Right ventricle myocardium inferior (tissue), 1 donor: ENCODE data around the gene TNNI2. TPM values are rescaled to one million over a fixed set of nuclear protein-coding genes. Genes with fewer than 3 reads are reported as not detected.

Experiments used
- ATAC-seq: fragments of 200-7000 bp; cut with Tn5 transposase; one replicate; pipeline ENCODE4 v1.9.1; 2020; ENCODE audit warnings: mild to moderate bottlenecking, moderate library complexity
- DNase-seq: peaks from one replicate; pipeline ENCODE4 v3.0.0; 2021; ENCODE audit errors: missing footprints
- intact Hi-C: fragments of 100-400 bp; cut with DNase I; formaldehyde crosslinking; loops from one replicate; pipeline ENCODE4 v1.11.0; 2022
- total RNA-seq: library from RNA; stranded (reverse); fragmentation: NEBNext Ultra II Directional; extraction: Animal tissue kit (Norgen Biotek cat#: 25700); gene quantifications from one replicate; pipeline ENCODE4 v1.2.1, GENCODE V29; 2021
- donor health status: DM: no; HTN: yes; CAD: no; lungs with severe emphysema.

The TNNI2 gene
- total RNA-seq, 1 donor from 2014 or later, result 0.35 TPM

DNA sequence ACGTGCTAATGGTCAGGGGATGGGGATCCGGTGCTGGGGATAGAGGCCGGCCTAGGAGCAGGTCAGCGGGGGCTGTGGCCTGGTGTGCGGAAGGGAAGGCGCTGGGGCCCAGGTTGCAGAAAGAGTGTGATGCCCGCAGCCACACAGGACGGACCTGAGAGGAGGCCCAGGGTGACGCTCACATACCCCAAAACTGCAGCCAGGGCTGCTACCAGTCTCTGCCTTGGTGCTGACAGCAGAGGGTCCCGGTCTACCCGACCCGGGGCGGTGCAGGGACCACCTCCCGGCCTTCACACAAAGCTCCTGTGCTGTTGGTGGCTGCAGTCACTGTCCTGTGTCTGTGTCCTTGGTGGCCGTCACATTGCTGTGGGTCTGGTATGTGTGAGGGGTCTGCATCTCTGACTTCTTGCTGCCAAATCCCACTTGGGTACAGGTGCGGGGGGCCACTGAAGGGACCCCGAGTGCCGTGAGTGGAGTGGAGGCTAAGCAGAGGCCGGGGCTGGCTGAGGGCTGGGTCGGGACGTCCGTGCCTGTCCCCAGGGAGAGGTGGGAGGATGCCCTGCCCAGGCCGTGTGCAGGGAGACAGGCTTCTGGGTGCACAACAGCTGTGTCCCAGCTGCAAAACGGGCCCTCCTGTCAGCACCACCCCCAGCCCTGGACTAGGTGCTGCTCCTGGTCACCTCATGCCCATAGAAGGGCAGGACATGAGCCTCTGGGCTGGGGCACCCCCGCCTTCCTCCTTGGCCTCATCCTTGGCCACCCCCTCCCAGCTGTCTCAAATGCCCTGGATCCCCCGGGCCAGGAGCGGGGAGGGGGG lies 15.6 kb downstream of the TNNI2 start:
- DNase-seq (peak; percentile 55), ATAC-seq (no peak)
- intact Hi-C loops, result no loop called here

DNA sequence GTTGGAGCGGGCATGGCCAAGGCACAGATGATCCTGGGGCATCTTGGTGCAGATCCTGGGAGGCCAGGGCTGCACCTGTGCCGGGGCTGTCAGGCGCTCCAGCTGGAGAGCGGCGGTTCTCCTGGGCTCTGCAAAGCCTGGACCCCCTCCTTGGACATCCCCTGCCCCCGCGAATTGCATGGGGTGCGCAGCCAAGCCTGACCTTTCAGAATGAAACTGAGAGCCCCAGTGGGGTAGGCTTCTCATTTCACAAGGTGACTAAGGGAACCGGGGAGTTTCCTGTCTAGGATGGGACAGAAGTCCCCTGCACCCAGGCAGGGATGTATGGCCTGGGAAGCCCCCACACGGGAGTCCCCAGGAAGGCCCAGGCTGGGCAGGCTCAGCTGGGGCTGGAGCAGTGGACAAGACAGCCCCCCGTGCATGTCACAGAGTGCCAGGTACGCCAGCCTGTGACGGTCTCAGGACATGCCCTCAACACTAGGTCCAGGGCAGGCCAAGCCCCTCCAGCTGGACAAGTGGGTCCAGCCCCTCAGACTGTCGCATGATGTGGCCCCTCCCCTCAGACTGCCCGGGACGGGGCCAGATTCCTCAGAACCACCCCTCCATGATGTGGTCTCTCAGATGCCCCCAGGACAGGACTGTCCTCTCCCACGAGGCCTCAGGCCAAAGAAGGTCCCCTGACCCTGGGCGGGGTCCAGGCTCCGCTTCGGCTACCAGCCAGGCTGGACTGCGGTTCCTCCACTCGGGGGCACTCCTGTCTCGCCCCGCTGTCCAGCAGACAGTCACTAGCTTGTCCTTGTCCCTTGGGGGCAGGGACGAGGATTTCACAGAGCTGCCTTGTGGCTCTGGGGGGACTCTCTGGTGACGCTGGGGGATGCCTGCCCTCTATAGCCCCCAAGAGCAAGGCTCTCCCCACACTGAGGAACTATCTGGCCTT lies 16.4 kb downstream of the TNNI2 start:
- peak; percentile 61 for DNase-seq
- ATAC-seq, result no peak
- intact Hi-C loops, result no loop called here

DNA sequence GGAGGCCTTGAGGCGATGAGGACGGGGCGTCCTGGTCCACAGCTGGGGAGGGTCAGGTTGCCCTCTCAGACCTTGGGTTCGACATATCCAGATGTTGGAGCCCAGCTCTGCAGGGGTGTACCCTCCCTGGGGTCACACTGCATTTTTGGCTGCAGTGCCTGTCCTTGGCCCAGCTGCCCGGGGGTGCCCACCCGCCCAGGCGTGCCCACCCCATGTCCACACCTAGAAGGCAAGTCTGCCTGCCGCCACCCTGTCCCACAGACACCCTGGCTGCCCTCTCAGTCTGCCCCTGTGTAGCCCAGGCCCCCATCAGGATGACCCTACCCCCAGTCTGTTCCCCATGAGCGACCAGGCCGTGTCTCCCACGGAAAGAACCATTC lies 17.1 kb downstream of the TNNI2 start:
- DNase-seq, result peak; percentile 26
- no peak for ATAC-seq
- intact Hi-C loops, result no loop called here

DNA sequence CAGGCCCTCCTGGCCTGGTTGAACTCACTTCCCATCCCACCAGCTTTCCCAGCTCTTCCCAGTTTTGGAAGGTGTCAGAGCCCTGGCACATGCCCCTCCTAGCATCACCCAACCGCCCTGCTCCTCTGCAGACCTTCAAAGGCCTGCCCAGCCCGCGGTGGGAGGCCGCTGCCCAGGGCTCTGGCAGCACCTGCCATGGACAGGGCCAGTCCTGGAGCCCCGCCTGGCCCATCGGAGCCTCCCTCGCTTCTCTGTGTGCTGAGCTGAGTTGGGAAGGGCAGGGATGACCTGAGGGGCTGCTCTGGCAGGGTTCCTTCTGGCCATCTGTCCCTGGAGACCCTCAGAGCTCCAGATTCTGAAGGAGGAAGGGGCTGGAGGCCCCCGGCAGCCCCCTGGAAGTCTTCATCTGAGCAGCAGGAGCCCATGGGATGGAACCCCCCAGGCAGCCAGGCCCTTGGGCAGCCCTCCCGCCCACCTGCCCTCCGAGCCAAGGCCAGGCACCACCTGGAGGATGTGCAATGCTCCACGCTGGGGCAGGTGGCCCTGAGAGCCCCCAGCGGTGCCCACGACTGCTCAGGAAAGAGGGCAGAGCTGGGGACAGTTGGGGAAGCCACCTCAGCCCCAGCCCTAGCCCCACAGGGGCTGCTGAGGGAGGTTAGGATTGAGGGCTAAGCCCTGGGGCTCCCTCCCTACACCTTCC lies 17.7 kb downstream of the TNNI2 start:
- ATAC-seq, result no peak
- peak; percentile 31 for DNase-seq
- intact Hi-C loops, result no loop called here

DNA sequence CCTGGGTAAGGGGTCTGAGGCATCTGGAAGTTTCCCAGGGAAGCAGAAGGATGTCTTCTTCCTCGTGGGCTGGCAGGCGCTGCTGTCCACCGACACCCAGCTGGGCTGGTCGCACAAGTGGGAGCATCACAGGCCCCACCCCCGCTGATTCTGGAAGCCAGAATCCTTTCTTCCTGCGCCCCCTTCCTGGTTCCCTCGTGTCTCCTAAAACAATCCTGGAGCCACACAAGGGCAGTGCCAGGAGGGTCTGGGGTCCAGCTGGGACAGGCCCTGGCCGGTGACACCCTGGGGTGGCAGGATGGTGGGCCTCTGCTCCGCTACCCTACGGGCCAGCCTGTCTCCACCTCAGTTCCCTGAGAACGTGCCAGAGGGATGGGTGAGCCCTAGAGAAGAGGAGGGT lies 18.3 kb downstream of the TNNI2 start:
- intact Hi-C loops, result no loop called here
- ATAC-seq (no peak), DNase-seq (peak; percentile 46)

DNA sequence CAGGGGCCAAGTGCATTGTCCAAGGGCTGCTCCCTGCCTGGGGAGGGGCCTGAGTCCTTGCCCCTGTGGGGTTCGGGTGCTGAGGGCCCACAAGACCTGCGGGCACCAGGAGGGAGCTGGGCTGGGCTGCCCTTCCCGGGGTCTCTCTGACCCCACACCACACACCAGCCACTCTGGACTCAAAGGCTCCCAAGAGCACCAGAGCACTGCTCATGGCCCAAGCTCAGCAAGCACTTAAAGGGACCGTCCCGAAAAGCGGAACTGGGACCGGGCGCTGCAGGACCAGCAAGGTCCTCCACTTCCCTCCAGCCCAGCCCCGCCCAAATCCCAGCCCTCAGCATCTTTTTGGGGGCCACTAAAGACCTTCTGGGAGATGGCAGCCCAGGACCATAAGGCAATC lies 19.4 kb downstream of the TNNI2 start:
- ATAC-seq (no peak), DNase-seq (peak; percentile 76)
- intact Hi-C loops, result no loop called here

DNA sequence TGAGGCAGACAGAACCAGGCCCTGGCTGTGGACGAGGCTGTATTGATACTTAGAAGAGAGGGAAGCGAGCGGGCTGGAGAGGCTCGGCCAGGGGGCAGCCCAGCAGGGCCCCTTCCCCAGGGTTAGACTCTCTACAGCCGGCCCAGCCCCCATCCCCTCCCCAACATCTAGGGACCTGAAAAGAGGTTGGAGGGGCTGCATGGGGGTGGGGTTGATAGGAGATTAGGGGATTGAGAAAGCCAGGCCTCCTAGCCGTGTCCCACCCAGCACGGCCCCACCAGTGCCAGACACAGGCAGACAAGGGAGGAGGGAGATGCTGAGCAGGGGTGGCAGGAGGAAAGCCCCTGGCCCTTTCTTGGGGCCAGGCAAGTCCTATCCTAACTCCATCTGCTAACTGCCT lies 19.8 kb downstream of the TNNI2 start:
- DNase-seq (no peak), ATAC-seq (no peak)
- intact Hi-C loops, result no loop called here

DNA sequence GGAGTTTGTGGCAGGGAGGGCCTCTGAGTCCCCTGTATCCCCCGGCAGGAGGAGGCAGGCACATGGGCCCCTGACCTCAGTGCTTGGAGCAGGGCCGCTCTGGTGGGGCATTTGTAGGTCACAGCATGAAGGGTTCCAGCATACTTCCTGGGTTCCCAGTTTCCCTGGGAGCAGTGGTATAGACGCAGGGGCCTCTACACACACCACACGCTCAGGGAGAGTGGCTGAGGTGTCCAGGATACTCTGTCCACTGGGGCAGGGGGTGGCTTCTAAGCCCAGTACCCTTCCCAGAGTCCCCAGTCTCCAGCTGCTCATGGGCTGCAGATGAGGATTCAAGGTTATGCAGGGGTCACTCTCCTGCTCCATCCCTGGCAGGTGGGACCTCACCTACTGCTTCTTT lies 20.2 kb downstream of the TNNI2 start:
- ATAC-seq, result no peak
- DNase-seq, result peak; percentile 23
- intact Hi-C loops, result no loop called here

DNA sequence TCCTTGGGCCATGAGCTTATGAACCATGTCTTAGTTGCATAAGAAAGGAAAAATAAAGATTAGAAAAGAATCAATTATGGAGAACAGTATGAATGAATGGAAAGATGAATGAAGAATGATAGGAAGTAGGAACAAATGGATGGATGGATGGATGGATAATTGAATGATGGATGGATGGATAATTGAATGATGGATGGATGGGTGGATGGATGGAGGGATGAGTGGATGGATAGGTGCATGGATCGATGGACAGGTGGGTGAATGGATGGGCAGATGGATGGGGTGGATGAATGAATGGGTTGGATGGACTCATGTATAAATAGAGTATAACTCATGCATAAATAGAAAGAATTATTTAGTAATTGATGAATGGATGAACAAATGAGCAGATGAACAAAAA lies 21.3 kb downstream of the TNNI2 start:
- ATAC-seq (no peak), DNase-seq (no peak)
- intact Hi-C loops, result no loop called here

DNA sequence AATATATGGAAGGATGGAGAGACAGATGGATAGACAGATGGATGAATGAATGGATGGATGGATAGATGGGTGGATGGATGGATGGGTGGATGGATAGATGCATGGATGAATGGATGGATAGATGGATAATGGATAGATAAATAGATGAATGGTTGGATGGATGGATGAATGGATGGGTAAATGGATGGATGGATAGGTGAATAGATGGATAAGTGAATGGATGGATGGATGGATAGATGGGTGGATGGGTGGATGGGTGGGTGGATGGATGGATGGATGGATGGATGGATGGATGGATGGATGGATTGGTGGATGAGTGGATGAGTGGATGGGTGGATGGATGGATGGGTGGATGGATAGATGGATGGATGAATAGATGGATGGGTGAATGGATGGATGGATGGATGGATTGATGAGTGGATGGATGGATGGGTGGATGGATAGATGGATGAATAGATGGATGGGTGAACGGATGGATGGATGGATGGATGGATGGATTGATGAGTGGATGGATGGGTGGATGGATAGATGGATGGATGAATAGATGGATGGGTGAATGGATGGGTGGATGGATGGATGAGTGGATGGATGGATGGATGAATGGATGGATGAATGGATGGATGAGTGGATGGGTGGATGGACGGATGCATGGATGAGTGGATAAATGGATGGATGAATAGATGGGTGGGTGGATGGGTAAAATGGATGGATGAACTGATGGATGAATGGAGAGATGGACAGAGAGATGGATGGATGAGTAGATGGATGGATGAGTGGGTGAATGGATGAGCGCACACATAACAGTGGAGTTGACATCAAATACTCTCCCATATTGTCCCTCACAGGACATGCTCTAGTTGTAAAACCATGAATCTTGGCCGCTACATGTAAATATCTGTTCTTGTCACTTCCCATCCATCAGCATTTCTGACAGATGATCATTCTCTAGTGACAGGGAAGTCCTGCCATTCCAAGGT lies 22.9 kb downstream of the TNNI2 start:
- ATAC-seq (no peak), DNase-seq (no peak)
- intact Hi-C loops, result no loop called here

DNA sequence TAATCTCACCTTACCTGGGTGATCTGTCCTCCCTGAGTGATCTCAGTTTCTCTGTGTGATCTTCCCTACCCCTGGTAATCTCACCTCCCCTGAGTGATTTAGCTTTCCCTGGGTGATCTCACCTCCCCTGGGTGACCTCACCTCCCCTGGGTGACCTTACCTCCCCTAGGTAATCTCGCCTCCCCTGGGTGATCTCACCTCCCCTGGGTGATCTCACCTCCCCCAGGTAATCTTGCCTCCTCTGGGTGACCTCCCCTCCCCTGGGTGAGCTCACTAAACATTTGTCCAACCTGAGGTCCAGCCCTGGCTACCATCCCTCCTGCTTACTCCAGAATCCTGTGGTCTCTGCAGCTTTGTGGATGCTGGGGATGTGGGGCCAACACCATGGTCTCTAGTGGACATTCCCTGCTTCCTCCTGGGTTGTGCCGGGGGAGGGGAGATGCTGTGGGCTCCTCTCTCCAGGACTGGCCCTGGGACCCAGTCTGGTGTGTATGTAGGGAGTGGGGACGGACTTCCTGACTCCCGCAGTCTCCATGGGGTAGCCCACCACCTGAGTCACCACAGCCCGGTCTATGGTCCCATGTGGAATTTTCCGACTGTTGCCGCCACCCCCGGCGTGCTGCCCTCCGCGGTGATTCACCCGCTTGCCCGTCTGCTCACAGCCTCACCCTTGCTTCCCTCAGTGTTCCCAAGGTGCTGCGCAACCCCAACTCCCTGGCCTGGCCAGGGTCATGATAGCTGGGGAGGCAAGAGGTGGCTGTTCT lies 24.0 kb downstream of the TNNI2 start:
- DNase-seq, result no peak
- ATAC-seq, result no peak
- intact Hi-C loops, result no loop called here

DNA sequence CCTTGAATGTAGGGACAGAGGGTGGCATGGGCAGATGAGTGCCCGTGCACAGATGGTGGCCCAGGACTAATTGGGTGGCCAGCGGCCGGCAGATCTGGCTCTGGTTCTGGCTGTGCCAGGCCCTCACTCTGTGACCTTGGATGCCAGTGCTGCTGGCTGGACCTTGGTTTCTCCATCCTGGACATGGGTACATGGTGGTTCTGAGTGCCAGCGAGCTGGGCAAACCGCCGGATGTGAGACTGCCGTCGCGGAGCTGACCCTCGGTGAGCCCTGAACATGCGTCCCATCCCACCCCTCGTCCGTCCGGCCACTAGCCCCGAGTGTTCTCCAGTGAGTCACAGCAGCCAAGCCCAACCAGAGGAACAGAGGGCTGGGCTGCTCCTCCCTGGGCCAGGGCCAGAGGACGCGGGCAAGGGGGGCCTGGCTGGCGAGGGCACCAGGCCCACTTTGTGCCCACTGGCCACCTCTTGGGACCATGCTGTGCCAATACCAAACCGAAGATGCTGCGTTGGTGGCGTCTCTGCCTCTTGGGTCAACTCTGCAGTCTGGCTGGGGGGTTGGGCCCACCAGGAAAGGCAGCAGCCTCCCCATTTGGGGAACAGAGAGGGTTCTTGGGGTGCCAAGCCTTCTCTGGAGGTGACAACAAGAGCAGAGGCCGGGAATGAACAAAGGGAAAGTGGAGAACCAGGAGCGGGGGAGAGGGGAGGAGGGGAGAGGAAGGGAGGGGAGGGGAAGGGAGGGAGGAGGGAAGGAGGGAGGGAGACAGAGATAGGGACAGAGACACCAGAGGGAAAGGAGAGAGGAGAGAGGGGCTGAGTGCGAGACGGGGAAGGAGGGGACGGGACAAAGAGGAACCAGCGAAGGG lies 24.8 kb downstream of the TNNI2 start:
- peak; percentile 26 for ATAC-seq
- intact Hi-C loops, result no loop called here
- DNase-seq, result peak; percentile 91

DNA sequence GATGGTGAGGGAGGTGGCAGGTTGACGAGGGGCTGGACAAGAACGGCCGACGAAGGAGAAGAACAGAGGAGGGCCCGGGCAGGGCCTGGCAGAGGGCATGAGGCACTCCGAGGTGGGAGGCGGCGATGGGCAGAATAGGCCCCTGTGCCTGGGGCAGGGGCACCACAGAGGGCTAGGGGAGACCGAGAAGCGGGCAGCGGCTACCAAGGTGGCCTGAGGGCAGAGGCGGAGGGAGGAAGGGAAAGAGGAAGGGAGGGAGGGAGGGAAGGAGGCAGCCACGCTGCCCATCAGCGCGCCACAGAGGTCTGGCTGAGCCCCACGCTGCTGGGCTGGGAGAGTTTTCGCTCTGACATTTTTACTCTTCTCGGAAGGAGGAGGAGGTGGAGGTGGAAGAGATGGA lies 25.4 kb downstream of the TNNI2 start:
- ATAC-seq (peak; percentile 5), DNase-seq (peak; percentile 68)
- intact Hi-C loops, result no loop called here

DNA sequence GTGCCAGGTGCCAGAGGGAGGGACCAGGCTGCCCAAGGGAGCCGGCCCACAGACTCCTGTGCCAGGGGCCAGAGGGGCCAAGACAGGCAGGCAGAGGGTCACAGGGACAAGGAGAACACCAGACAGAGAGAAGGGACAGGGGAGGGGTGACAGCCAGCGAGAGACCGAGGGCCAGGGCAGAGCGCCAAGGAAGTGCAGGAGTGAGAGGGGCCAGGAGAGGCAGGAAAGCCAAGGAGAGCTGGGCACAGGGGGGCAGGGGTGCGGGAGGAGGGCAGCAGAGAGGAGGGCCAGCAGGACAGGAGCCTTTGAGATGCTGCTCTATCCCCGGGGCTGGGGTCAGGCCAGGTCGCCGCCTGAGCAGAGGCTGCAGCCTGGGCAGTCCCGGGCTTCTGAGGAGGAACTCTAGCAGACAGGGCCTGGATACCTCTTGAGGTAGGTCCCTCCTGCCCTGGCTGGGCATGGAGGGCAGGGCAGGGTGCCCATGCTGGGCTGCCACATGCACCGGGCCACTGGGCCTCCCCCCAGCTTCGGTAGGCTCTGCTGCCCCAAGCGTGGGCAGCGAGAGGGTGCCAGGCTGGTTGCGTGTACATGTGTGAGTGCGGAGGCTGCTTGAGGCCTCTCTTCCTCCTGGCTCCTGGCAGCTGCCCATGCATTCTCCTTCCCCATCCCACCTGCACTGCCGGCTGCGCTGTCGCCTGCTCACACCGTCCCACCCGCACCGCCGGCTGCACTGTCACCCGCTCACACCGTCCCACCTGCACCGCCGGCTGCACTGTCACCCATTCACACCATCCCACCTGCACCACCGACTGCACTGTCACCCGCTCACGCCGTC lies 26.3 kb downstream of the TNNI2 start:
- intact Hi-C loops, result no loop called here
- DNase-seq, result peak; percentile 71
- no peak for ATAC-seq

DNA sequence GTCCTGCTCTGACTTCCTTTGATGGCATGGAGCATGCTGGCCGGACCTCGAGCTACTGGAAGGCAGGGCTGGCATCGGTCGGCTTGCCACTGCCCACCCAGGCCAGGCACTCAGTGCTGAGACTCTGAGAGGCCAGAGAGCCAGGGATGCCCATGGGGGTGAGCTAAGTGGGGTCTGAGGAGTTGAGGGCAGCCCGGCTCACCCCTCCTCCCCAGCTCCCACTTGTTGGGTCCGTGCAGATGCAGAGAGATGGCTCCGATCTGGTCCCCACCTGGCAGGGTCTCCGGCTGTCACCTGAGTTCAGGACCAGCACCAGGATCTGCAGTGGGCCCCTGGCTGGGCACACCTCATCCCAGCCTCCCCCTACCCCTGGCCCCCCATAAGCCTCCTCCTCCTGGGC lies 27.4 kb downstream of the TNNI2 start:
- intact Hi-C loops, result no loop called here
- ATAC-seq (no peak), DNase-seq (peak; percentile 66)

DNA sequence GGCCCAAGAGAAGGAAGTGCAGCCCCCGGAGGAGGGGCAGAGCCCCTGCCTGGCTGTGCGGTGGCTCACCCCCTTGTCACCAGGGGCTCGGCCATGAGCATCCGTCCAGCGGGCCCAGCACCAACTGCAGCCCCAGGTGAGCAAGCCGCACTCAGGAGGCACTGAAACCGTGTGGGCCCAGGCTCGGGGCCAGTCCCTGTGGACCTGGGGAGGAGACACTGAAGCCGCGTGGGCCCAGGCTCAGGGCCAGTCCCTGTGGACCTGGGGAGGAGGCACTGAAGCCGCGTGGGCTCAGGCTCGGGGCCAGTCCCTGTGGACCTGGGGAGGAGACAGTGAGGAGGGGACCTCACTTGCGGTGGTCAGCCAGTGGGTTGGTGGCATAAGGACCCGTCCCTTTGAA lies 28.0 kb downstream of the TNNI2 start:
- DNase-seq (peak; percentile 32), ATAC-seq (no peak)
- intact Hi-C loops, result no loop called here
